Fibroblast of skin of scalp (primary cell): Measurements from ENCODE around the gene DELE1.

ENCODE experiments used
- DNase-seq: peaks from one replicate; pipeline ENCODE4 v3.0.0-alpha.2; 2013

DELE1 gene

DNA sequence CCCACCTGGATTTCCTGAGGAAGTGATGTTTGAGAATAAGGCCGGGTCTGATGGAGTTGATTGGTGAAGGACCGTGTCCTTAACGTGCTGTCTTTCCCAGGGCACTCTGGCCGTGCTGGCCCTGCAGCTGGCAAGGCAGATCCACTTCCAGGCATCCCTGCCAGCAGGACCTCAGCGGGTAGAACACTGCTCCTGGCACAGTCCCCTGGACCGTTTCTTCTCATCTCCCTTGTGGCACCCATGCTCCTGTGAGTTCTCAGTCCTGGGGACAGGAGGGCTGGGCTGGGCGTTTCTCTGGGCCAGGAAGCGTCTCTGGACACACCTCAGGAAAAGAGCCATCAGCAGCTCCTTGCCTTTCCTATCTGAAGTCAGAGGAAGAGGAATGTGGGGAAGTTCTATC is 4.4 kb downstream of the DELE1 start:
- DNase-seq: no peak

GRCh38 chr5:141929398-141930058 is 5.9 kb downstream of the DELE1 start:
- no peak for DNase-seq

GRCh38 chr5:141931694-141932093 is 8.0 kb downstream of the DELE1 start:
- no peak for DNase-seq

DNA sequence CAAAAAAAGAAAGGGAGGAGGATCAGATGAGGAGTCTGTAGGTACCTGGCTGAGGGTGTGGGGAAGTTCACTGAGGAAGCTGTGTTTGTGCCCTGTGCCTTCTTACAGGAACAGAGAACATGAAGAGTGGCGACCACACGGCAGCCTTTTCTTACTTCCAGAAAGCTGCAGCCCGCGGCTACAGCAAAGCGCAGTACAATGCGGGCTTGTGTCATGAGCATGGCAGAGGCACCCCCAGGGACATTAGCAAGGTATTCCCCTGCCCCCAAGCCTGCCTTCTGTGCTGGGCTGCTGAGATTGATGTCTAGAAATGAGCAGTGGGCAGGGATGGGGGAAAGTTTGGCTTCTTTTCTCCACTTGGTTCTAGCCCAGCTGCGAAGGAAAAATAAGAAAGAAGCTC is 9.5 kb downstream of the DELE1 start:
- no peak for DNase-seq

DNA sequence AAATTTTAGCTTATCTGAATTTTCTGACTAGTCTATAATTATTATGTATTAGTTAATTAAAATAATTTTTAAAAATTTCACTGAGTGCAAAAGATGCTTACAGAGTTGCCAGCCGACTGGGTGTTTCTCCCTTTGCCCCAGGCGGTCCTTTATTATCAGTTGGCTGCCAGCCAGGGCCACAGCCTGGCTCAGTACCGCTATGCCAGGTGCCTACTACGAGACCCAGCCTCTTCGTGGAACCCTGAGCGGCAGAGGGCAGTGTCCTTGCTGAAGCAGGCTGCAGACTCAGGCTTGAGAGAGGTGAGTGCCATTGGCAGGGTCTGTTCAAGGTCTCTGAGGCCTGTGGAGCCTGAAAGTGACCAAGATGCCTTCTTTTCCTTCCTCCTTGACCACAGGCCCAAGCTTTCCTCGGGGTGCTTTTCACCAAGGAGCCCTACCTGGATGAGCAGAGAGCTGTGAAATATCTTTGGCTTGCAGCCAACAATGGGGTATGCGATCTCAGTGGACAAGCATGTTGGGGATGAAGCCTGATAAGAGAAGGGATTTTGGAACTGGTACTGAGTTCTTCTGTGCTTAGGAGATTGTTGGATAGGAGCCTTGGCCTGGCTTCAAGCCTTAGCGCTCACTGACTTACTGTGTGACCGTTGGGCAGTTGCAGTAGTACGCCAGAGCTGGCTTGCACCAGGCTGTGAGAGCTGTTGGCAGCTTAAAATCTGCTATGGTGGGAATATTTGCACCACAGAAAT is 10.6 kb downstream of the DELE1 start:
- no peak for DNase-seq

- DNase-seq: no peak
These were observed 11.9 kb downstream of the DELE1 start for GRCh38 chr5:141935538-141935937.

- peak; percentile 36 for DNase-seq
These were observed 17.1 kb downstream of the DELE1 start for GRCh38 chr5:141940695-141941271.

- peak; percentile 58 for DNase-seq
These were observed 17.6 kb downstream of the DELE1 start for GRCh38 chr5:141941307-141941706.

DNA sequence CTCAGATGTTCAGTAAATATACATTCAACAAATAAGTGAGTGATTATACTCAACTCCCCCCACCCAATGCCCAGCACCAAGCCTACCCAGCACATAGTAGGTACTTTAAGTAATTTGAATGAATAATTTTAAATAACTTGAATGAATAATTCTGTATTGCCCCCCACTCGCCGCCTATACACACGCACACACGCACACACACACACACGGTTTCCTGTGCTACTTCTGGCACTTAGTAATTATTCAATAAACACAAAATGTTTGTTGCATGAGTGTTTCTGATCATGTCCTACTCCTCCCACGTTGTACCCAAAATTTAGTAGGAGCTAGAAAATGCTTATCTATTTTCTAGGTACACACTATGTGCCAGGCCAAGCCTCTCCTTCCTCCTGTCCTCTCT is 18.1 kb downstream of the DELE1 start:
- DNase-seq: no peak

DNA sequence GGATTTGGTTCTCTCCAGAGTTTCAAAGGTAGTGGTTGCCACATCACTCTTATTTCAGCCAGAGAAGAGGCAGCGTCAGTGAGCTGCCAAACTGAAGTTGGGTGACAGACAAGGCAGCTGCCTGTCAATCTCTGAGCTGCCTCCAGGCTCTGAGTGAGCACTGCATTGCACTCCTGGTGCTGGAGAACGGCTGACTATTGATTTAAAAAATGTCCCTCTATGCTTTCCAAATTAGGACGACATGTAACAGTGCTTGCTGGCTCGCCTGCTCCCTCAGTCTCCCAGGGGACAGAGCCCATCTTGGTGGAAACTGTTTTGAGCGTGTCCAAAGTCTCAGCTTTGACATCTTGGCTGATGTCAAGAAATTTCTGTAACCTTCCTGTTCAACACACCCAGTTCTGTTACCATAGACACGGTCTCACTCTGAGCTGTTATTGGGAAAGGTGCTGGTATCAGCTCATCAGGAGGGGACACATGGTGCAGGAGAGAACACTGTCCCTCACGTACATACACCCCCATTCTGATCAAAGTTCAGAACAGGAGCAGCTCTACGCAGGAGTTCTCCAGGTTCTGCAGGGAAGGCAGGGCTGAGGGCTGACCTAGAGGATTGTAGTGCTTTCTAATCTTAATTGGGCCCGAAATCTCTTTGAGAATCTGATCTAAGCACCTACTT is 18.6 kb downstream of the DELE1 start:
- DNase-seq: no peak

- no peak for DNase-seq
These were observed 20.4 kb downstream of the DELE1 start for GRCh38 chr5:141944076-141944475.

DNA sequence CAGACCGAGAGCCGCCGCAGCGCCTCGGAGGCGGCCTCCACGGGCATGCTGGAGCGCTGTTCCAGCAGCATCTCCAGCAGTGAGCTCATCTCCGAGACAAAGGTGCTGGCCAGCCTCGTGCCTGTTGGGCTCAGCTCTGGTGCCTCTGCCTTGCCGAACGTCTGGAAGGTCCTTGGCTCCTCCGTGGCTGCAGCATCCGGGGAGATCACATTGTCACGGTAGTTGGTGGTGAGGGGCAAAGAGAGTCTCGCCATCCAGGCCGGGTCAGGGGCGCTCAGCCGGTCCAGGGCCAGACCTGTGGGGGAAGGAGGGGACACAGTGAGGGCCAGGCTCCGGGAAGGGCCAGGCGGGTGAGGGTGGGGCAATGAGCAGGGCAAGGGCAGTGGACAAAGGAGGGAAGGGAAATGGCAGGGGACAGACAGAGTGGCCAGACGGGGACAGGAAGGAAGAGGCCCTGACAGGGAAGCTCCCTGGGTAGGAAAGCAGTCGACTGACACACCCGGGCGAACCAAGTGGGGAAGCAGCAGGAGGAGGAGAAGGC is 21.9 kb downstream of the DELE1 start:
- DNase-seq: no peak

DNA sequence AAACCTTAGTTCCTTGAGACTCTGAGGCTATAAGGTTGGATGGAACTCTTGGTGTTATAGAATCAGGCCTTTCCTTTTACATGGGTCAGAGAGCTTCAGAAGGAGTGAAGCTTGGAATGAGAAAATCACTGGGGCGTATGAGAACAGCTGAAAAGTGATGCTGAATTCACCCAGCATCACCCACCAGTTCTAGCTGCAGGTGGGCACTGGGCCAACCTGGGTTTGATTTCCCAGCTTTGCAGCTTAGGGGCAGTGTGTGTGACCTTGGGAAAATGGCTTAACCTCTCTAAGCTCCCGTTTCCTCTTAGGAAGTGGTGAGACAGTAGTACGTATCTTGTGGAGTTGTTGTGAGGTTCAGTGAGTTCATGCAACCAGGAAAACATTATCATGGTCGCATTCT is 23.6 kb downstream of the DELE1 start:
- no peak for DNase-seq

DNA sequence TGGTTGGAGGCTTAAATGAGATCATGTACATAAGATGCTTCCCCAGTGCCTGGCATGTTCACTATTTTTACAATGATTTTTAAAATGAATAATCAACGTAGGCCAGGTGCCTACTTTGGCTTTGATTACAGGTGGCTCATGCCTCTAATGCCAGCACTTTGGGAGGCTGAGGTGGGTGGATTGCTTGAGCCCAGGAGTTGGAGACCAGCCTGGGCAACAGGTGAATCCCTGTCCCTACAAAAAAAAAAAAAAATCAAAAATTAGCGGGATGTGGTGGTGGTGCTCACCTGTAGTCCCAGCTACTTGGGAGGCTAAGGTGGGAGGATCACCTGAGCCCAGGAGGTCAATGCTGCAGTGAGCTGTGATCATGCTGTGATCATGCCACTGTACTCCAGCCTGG is 25.1 kb downstream of the DELE1 start:
- DNase-seq: no peak

DNA sequence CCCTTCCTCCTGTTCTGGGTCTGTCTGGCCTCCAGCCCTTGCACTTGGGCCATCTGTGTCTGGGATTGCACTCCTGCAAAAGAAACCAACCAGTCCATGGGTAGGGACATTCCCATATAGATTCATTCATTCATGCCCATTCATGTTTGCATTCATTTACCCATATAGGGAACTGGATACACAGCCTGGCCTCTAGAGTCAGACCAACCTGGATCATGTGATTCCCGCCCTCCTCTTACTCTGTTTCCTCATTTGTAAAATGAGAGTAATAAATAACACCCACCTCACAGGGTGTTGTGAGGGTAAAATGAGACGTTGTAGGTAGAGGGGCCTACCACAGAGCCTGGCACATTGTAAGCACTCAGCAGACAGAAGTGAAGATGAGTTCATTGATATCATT is 25.8 kb downstream of the DELE1 start:
- DNase-seq: no peak

- no peak for DNase-seq
These were observed 26.7 kb downstream of the DELE1 start for GRCh38 chr5:141950207-141951005.

- no peak for DNase-seq
These were observed 27.7 kb downstream of the DELE1 start for GRCh38 chr5:141951332-141951781.

GRCh38 chr5:141952020-141952419 is 28.3 kb downstream of the DELE1 start:
- DNase-seq: no peak

GRCh38 chr5:141954194-141954593 is 30.5 kb downstream of the DELE1 start:
- no peak for DNase-seq

GRCh38 chr5:141957367-141957996 is 33.8 kb downstream of the DELE1 start:
- DNase-seq: no peak

DNA sequence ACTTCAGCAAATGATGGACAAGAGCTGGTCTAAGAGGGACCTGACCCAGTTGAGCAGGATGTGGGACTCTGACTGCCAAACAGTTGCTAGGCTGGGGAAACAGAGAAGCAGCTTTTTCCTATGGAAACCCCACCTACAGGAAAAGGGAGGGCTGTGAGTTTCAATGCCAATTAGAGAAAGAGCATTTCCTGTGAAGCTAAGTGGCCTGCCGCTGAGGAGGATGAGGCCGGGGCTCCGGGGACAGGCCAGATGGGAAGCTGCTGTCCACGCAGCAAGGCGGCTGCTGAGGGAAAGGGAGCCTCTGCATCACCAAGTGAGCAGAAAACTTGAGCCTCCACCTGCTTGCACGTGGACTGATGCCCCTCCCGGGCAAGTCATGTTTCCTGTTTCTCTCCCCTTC is 34.4 kb downstream of the DELE1 start, which contains the start of gene PCDH12:
TSS of gene PCDH12 (minus strand) at position 90 of the 400 bp plus-strand sequence. CDS start 351 bp downstream, outside the sequence.
- no peak for DNase-seq
